SH-SY5Y (cell line): ENCODE measurements around the gene JAKMIP2.

Experiments used
- GATA2 ChIP-seq: IDR thresholded peaks from 2 replicates; pipeline ENCODE4 v1.6.1; 2011; ENCODE audit warnings: mild to moderate bottlenecking, low read depth, low read length
- GATA3 ChIP-seq: IDR thresholded peaks from 2 replicates; pipeline ENCODE4 v1.6.1; 2011; ENCODE audit warnings: low read depth, mild to moderate bottlenecking, low read length, moderate library complexity

- TF ChIP-seq GATA3 (no peak), GATA2 (no peak)
Measured at GRCh38 chr5:147727200-147727599, 55.3 kb downstream of the JAKMIP2 start.
